ENCODE measurements around the gene VSIR.

The VSIR gene

GRCh38 chr10:71773221-71773971 is at the start of gene VSIR:
Gene VSIR, minus strand, starts transcription at chr10:71773520. Its CDS starts 81 bp downstream, at chr10:71773439.
- DNase-seq (ENCODE audit: low read depth, low spot score), result no peak
- Histone ChIP-seq H3K9ac (ENCODE audit: insufficient read length, low read depth) (peak within 1 kb of the TSS; percentile 64), H3K4me1 (ENCODE audit: insufficient read depth, insufficient read length) (peaks cover 12% of the 10 kb centered on the region)

DNA sequence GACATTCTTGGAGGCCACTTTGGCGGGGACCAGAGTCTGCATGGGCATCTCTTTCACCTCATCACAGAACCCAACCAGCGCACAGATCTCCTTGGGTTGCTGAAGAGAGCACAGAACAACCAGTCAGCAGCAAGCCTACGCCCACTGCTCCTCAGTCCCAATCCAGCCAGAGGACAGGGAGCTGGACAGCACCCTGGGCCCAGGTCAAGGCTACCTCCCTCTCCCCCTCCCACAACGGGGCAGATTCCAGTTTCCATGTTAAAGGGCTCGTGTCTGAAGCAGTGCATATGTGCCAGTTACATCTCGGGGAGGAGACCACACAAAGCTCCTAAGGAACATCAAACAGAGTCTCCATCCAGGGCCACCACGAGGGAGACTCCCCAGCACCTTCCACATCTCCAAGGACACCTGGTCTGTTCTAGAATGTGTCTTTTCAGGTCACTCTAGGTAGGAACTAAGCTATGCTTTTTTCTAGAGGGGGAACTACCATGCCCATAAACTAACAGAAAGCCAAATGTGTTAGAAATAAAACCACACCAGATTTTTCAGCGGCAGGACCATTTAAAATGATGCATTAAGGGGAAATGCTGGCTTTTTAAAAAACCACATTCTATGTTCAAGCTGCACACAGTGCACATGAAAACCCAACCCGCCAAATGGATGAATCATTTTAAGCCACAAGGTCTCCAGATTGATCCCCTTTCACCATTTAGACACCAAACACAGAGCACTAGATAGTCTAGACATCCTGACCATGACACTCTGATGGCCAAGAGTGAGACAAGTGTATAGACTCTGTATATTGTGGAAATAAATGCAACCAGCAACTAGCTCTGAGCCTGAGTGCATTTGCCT is 48.8 kb upstream of the VSIR start:
- Histone ChIP-seq H3K9me3 (ENCODE audit: insufficient read depth, low read length) (no peaks in the 10 kb centered on the region), H3K27me3 (ENCODE audit: insufficient read depth, insufficient read length) (no peaks in the 10 kb centered on the region), H3K4me1 (ENCODE audit: insufficient read depth, insufficient read length) (no peaks in the 10 kb centered on the region), H3K9ac (ENCODE audit: insufficient read length, low read depth) (no peak overlapping the region), H3K36me3 (ENCODE audit: insufficient read depth, insufficient read length, low read length) (peaks cover 95% of the 10 kb centered on the region), H3K4me3 (ENCODE audit: insufficient read length, low read depth) (no peak overlapping the region)
- TF ChIP-seq YY1 (IDR thresholded peaks at IDR 0.05; ENCODE audit: insufficient read depth, insufficient read length) (no peak), ZNF274 (IDR thresholded peaks at IDR 0.05; ENCODE audit: low read depth, low read length) (no peak), SUZ12 (IDR thresholded peaks at IDR 0.05; ENCODE audit: extremely low read depth, insufficient read depth, insufficient read length) (no peak)
- no peak for DNase-seq (ENCODE audit: low read depth, low spot score)

More at GRCh38 chr10:71773221-71773971, at the start of gene VSIR:
- peak within 1 kb of the TSS; percentile 29 for H3K4me3 ChIP-seq (ENCODE audit: insufficient read length, low read depth)
- H3K9me3 ChIP-seq (ENCODE audit: insufficient read depth, low read length), result no peaks in the 10 kb centered on the region; the same call in 1 of the 2 replicates
- H3K36me3 ChIP-seq (ENCODE audit: insufficient read depth, insufficient read length, low read length), result no peaks in the 10 kb centered on the region
- peaks cover 41% of the 10 kb centered on the region for H3K27me3 ChIP-seq (ENCODE audit: insufficient read depth, insufficient read length)
- TF ChIP-seq YY1 (IDR thresholded peaks at IDR 0.05; ENCODE audit: insufficient read depth, insufficient read length) (no peak), ZNF274 (IDR thresholded peaks at IDR 0.05; ENCODE audit: low read depth, low read length) (no peak), SUZ12 (IDR thresholded peaks at IDR 0.05; ENCODE audit: extremely low read depth, insufficient read depth, insufficient read length) (no peak)

DNA sequence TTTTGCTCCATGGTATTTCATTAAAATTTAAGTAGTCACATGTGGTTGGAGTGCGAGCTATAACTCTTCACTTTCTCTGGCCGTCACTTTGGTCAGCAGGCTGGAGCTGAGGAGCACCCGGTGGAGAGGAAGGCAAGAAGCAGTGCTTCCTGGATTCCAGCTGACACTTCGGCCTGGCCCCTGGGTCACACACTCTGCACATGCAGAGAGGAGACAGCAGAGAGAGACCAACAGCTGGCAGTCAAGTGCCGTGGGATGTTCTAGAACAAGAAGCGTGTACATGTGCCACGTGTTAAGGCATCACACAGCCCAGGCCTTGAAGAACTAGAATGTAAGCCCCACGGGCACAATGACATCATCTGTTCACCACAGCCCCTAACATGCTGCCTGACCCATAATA is 47.6 kb upstream of the VSIR start:
- Histone ChIP-seq H3K4me1 (ENCODE audit: insufficient read depth, insufficient read length) (no peaks in the 10 kb centered on the region), H3K4me3 (ENCODE audit: insufficient read length, low read depth) (no peak overlapping the region), H3K27me3 (ENCODE audit: insufficient read depth, insufficient read length) (no peaks in the 10 kb centered on the region), H3K9ac (ENCODE audit: insufficient read length, low read depth) (no peak overlapping the region), H3K36me3 (ENCODE audit: insufficient read depth, insufficient read length, low read length) (peaks cover 97% of the 10 kb centered on the region), H3K9me3 (ENCODE audit: insufficient read depth, low read length) (no peaks in the 10 kb centered on the region)
- no peak for DNase-seq (ENCODE audit: low read depth, low spot score)
- TF ChIP-seq ZNF274 (IDR thresholded peaks at IDR 0.05; ENCODE audit: low read depth, low read length) (no peak), YY1 (IDR thresholded peaks at IDR 0.05; ENCODE audit: insufficient read depth, insufficient read length) (no peak), SUZ12 (IDR thresholded peaks at IDR 0.05; ENCODE audit: extremely low read depth, insufficient read depth, insufficient read length) (no peak)

DNA sequence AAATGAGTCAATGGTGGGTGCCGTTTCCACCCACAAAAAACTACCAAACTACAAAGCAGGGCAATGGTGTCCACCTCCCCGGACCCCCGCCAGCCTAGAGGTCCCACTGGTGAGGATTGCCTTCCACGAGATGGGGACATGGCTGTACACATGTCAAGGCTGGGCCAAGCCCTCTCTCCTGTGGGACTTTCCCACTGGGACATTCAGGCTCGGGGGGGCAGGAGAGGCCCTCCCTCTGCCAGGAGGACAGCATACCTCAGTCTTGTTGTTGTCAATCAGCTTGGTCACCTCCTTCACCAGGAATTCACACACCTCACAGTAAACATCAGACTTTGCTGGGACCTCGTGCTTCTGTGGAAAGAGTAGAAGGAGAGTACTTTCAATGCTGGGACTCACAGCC is 46.7 kb upstream of the VSIR start:
- H3K4me1 ChIP-seq (ENCODE audit: insufficient read depth, insufficient read length), result no peaks in the 10 kb centered on the region
- no peaks in the 10 kb centered on the region for H3K9me3 ChIP-seq (ENCODE audit: insufficient read depth, low read length)
- no peak for DNase-seq (ENCODE audit: low read depth, low spot score)
- H3K36me3 ChIP-seq (ENCODE audit: insufficient read depth, insufficient read length, low read length), result peaks cover 97% of the 10 kb centered on the region
- no peak for TF ChIP-seq ZNF274 (IDR thresholded peaks at IDR 0.05; ENCODE audit: low read depth, low read length)
- TF ChIP-seq YY1 (IDR thresholded peaks at IDR 0.05; ENCODE audit: insufficient read depth, insufficient read length), result no peak
- TF ChIP-seq SUZ12 (IDR thresholded peaks at IDR 0.05; ENCODE audit: extremely low read depth, insufficient read depth, insufficient read length), result no peak
- no peak overlapping the region for H3K4me3 ChIP-seq (ENCODE audit: insufficient read length, low read depth)
- no peaks in the 10 kb centered on the region for H3K27me3 ChIP-seq (ENCODE audit: insufficient read depth, insufficient read length)
- no peak overlapping the region for H3K9ac ChIP-seq (ENCODE audit: insufficient read length, low read depth)

DNA sequence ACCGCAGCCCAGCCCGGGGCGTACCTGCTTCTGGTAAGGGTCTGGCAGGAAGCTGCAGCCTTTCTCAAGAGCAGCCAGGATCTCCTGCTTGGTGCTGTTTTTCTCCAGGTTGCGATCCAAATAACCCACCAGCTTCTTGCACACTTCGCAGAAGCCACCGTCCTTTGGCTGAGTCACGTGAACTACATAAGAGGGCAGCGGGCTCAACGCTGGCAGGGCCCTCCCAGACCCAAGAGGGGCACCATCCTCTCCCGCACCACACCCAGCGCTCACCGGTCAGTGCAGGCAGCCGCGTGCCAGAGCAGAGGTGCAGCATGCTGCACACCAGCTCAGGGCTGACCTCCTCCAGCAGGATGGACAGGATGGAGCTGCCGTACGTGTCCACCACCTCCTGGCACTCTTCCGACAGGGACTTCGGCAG is 46.1 kb upstream of the VSIR start:
- Histone ChIP-seq H3K4me1 (ENCODE audit: insufficient read depth, insufficient read length) (no peaks in the 10 kb centered on the region), H3K36me3 (ENCODE audit: insufficient read depth, insufficient read length, low read length) (peaks cover 96% of the 10 kb centered on the region), H3K27me3 (ENCODE audit: insufficient read depth, insufficient read length) (no peaks in the 10 kb centered on the region), H3K9me3 (ENCODE audit: insufficient read depth, low read length) (no peaks in the 10 kb centered on the region), H3K9ac (ENCODE audit: insufficient read length, low read depth) (no peak overlapping the region), H3K4me3 (ENCODE audit: insufficient read length, low read depth) (no peak overlapping the region)
- no peak for TF ChIP-seq ZNF274 (IDR thresholded peaks at IDR 0.05; ENCODE audit: low read depth, low read length)
- TF ChIP-seq YY1 (IDR thresholded peaks at IDR 0.05; ENCODE audit: insufficient read depth, insufficient read length), result no peak
- DNase-seq (ENCODE audit: low read depth, low spot score), result no peak

GRCh38 chr10:71818674-71819260 is 45.4 kb upstream of the VSIR start:
- Histone ChIP-seq H3K9ac (ENCODE audit: insufficient read length, low read depth) (no peak overlapping the region), H3K27me3 (ENCODE audit: insufficient read depth, insufficient read length) (no peaks in the 10 kb centered on the region), H3K36me3 (ENCODE audit: insufficient read depth, insufficient read length, low read length) (peaks cover 92% of the 10 kb centered on the region)

More at GRCh38 chr10:71818674-71819260, 45.4 kb upstream of the VSIR start:
- Histone ChIP-seq H3K4me3 (ENCODE audit: insufficient read length, low read depth) (no peak overlapping the region), H3K4me1 (ENCODE audit: insufficient read depth, insufficient read length) (no peaks in the 10 kb centered on the region), H3K9me3 (ENCODE audit: insufficient read depth, low read length) (no peaks in the 10 kb centered on the region)
- TF ChIP-seq ZNF274 (IDR thresholded peaks at IDR 0.05; ENCODE audit: low read depth, low read length), result no peak
- no peak for TF ChIP-seq SUZ12 (IDR thresholded peaks at IDR 0.05; ENCODE audit: extremely low read depth, insufficient read depth, insufficient read length)
- TF ChIP-seq YY1 (IDR thresholded peaks at IDR 0.05; ENCODE audit: insufficient read depth, insufficient read length), result no peak
- DNase-seq (ENCODE audit: low read depth, low spot score), result no peak
